ENCODE results near the gene DCLRE1B.

DNA sequence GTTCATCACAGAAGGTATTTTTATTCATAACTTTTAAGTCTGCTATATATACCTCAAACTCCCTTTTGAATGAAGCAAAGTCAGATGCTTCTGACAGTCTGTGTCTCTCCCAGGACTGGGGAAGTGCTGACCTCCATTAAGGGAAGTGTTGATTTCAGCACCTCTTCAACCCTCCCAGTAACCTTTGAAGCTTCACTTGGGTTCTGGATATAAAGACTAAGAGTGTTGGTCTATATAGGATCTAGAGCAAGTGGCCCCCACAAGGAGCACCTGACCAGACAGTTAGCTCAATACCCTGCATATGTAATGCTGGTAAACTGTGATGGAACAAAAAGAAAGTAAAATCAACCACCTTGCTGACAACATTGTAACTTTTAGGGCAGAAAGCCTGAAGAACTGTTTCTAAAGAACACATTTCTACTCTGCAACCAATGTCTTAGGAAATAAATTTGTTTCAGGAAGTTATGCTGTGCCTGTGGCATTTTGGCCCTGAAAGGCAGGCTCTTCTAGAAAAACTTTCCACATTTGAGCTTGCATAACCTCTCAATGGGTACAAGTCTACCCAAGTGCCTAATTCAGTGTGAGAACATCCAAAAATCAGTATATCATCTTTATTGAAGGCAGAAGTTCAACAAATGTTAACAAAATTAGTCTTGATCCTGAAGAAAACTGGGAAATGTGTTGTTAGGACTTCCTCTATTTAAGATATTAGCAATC is 32.7 kb upstream of the DCLRE1B start:
- no peak for TF ChIP-seq CTCF (IDR thresholded peaks at IDR 0.05; ENCODE audit: poor library complexity, severe bottlenecking)
- TF ChIP-seq TAF1 (IDR thresholded peaks at IDR 0.05; ENCODE audit: low read depth), result no peak
- TF ChIP-seq, protein P1, sequence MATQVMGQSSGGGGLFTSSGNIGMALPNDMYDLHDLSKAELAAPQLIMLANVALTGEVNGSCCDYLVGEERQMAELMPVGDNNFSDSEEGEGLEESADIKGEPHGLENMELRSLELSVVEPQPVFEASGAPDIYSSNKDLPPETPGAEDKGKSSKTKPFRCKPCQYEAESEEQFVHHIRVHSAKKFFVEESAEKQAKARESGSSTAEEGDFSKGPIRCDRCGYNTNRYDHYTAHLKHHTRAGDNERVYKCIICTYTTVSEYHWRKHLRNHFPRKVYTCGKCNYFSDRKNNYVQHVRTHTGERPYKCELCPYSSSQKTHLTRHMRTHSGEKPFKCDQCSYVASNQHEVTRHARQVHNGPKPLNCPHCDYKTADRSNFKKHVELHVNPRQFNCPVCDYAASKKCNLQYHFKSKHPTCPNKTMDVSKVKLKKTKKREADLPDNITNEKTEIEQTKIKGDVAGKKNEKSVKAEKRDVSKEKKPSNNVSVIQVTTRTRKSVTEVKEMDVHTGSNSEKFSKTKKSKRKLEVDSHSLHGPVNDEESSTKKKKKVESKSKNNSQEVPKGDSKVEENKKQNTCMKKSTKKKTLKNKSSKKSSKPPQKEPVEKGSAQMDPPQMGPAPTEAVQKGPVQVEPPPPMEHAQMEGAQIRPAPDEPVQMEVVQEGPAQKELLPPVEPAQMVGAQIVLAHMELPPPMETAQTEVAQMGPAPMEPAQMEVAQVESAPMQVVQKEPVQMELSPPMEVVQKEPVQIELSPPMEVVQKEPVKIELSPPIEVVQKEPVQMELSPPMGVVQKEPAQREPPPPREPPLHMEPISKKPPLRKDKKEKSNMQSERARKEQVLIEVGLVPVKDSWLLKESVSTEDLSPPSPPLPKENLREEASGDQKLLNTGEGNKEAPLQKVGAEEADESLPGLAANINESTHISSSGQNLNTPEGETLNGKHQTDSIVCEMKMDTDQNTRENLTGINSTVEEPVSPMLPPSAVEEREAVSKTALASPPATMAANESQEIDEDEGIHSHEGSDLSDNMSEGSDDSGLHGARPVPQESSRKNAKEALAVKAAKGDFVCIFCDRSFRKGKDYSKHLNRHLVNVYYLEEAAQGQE (IDR thresholded peaks at IDR 0.05; ENCODE audit: borderline replicate concordance), result no peak
- no peak for TF ChIP-seq SMC3 (conservative IDR thresholded peaks at IDR 0.05; ENCODE audit: poor library complexity)
